ENCODE measurements around the gene MEIS1.

- TF ChIP-seq REST (tag by site-specific recombination; IDR thresholded peaks at IDR 0.05): no peak
- no peak for TF ChIP-seq ZNF571 (tag by site-specific recombination; IDR thresholded peaks at IDR 0.05)
- TF ChIP-seq ZBTB1 (tag by site-specific recombination; IDR thresholded peaks at IDR 0.05): no peak
- TF ChIP-seq CTCF (tag by site-specific recombination; IDR thresholded peaks at IDR 0.05): no peak
- no peak for TF ChIP-seq ZNF366 (tag by site-specific recombination; conservative IDR thresholded peaks at IDR 0.05)
- no peak for TF ChIP-seq SP2 (tag by site-specific recombination; IDR thresholded peaks at IDR 0.05)
- TF ChIP-seq KLF17 (tag by site-specific recombination; IDR thresholded peaks at IDR 0.05): no peak
- no peak for TF ChIP-seq ZNF707 (tag by site-specific recombination; IDR thresholded peaks at IDR 0.05)
- no peak for TF ChIP-seq ZNF184 (tag by site-specific recombination; IDR thresholded peaks at IDR 0.05)
- no peak for TF ChIP-seq ZBTB21 (tag by site-specific recombination; IDR thresholded peaks at IDR 0.05)
- TF ChIP-seq SALL2 (tag by site-specific recombination; IDR thresholded peaks at IDR 0.05; ENCODE audit: borderline replicate concordance): no peak
Observed at GRCh38 chr2:66570471-66570870, 135.5 kb downstream of the MEIS1 start.

Data from HEK293 (cell line).